ENCODE data around the gene DGCR6.

DNA sequence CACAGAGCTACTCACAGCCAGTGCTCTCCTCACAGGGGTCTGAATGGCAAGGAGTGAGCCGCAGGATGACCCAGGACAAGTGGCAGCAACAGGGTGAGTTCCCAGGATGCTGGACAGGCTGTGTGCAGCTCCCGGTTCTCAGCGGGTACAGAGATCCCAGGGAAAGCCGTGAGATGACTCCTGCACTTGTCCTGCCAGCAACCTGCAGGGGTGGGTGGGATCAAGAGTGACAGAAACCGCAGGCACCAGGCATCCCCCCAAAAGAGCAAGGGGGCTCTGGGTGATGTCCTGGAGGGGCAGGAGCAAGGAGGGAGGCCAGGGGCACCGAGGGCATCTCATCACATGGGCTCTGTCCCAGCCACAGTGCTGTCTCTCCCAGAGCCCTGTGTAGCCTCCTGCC is 45.9 kb downstream of the DGCR6 start:
- TF ChIP-seq, protein P1, sequence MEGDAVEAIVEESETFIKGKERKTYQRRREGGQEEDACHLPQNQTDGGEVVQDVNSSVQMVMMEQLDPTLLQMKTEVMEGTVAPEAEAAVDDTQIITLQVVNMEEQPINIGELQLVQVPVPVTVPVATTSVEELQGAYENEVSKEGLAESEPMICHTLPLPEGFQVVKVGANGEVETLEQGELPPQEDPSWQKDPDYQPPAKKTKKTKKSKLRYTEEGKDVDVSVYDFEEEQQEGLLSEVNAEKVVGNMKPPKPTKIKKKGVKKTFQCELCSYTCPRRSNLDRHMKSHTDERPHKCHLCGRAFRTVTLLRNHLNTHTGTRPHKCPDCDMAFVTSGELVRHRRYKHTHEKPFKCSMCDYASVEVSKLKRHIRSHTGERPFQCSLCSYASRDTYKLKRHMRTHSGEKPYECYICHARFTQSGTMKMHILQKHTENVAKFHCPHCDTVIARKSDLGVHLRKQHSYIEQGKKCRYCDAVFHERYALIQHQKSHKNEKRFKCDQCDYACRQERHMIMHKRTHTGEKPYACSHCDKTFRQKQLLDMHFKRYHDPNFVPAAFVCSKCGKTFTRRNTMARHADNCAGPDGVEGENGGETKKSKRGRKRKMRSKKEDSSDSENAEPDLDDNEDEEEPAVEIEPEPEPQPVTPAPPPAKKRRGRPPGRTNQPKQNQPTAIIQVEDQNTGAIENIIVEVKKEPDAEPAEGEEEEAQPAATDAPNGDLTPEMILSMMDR (conservative IDR thresholded peaks at IDR 0.05): no peak
- no peak for TF ChIP-seq ZFX (IDR thresholded peaks at IDR 0.05)

All from C4-2B (cell line).